Ishikawa (cell line): ENCODE measurements around the gene CHST11.

ENCODE experiments used
- CEBPB ChIP-seq: IDR thresholded peaks from 2 replicates; pipeline ENCODE4 v1.6.1; 2012
- CREB1 ChIP-seq: IDR thresholded peaks from 2 replicates; pipeline ENCODE4 v1.6.1; 2012; ENCODE audit warnings: low read depth
- EGR1 ChIP-seq: IDR thresholded peaks from 2 replicates; pipeline ENCODE4 v1.6.1; 2012
- EP300 ChIP-seq: IDR thresholded peaks from 2 replicates; pipeline ENCODE4 v1.6.1; 2012; ENCODE audit warnings: borderline replicate concordance
- FOXM1 ChIP-seq: IDR thresholded peaks from 2 replicates; pipeline ENCODE4 v1.6.1; 2012; ENCODE audit warnings: low read depth, borderline replicate concordance
- NFIC ChIP-seq: IDR thresholded peaks from 2 replicates; pipeline ENCODE4 v1.6.1; 2012
- RAD21 ChIP-seq: IDR thresholded peaks from 2 replicates; pipeline ENCODE4 v1.6.1; 2012; ENCODE audit warnings: low read depth
- TAF1 ChIP-seq: IDR thresholded peaks from 2 replicates; pipeline ENCODE4 v1.6.1; 2012; ENCODE audit warnings: low read depth, mild to moderate bottlenecking
- TCF12 ChIP-seq: IDR thresholded peaks from 2 replicates; pipeline ENCODE4 v1.6.1; 2012; ENCODE audit warnings: low read depth
- TEAD4 ChIP-seq: IDR thresholded peaks from 2 replicates; pipeline ENCODE4 v1.6.1; 2012
- YY1 ChIP-seq: IDR thresholded peaks from 2 replicates; pipeline ENCODE4 v1.6.1; 2012; ENCODE audit warnings: low read depth
- ZBTB7A ChIP-seq: IDR thresholded peaks from 2 replicates; pipeline ENCODE4 v1.6.1; 2012; ENCODE audit warnings: low read depth
- TF ChIP-seq, protein P1 (sequence below): IDR thresholded peaks from 2 replicates; pipeline ENCODE4 v1.6.1; 2012; ENCODE audit warnings: low read depth, mild to moderate bottlenecking
- TF ChIP-seq, protein P2 (sequence below): IDR thresholded peaks from 2 replicates; pipeline ENCODE4 v1.6.1; 2012
- TF ChIP-seq, protein P3 (sequence below): IDR thresholded peaks from 2 replicates; pipeline ENCODE4 v1.6.1; 2012

Gene CHST11

DNA sequence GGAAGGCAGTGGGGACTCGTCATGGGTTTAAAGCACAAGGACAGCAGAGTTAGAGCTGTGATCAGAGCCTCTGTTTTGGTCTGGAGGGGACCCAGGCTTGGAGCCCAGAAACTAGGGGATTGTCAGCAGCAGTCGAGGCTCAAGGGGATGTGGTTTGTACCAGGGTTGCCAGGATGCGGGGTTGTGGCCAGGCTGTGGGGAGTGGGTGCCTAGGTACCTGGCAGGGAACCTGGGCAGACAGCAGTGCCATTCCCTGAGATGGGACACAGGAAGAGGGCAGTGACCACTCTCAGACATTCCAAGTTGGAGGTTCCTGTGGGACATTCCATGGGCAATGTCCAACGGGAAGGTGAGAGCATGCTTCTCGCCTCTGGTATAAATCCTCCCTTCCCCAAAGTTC is 279.1 kb downstream of the CHST11 start:
- no peak for TF ChIP-seq EGR1
- TF ChIP-seq NFIC: no peak
- TF ChIP-seq, protein P1, sequence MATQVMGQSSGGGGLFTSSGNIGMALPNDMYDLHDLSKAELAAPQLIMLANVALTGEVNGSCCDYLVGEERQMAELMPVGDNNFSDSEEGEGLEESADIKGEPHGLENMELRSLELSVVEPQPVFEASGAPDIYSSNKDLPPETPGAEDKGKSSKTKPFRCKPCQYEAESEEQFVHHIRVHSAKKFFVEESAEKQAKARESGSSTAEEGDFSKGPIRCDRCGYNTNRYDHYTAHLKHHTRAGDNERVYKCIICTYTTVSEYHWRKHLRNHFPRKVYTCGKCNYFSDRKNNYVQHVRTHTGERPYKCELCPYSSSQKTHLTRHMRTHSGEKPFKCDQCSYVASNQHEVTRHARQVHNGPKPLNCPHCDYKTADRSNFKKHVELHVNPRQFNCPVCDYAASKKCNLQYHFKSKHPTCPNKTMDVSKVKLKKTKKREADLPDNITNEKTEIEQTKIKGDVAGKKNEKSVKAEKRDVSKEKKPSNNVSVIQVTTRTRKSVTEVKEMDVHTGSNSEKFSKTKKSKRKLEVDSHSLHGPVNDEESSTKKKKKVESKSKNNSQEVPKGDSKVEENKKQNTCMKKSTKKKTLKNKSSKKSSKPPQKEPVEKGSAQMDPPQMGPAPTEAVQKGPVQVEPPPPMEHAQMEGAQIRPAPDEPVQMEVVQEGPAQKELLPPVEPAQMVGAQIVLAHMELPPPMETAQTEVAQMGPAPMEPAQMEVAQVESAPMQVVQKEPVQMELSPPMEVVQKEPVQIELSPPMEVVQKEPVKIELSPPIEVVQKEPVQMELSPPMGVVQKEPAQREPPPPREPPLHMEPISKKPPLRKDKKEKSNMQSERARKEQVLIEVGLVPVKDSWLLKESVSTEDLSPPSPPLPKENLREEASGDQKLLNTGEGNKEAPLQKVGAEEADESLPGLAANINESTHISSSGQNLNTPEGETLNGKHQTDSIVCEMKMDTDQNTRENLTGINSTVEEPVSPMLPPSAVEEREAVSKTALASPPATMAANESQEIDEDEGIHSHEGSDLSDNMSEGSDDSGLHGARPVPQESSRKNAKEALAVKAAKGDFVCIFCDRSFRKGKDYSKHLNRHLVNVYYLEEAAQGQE: no peak
- no peak for TF ChIP-seq CEBPB
- no peak for TF ChIP-seq TCF12
- no peak for TF ChIP-seq FOXM1
- TF ChIP-seq CREB1: no peak
- no peak for TF ChIP-seq RAD21
- no peak for TF ChIP-seq ZBTB7A
- no peak for TF ChIP-seq YY1
- no peak for TF ChIP-seq TEAD4
- no peak for TF ChIP-seq EP300
- no peak for TF ChIP-seq TAF1
- TF ChIP-seq, protein P2, sequence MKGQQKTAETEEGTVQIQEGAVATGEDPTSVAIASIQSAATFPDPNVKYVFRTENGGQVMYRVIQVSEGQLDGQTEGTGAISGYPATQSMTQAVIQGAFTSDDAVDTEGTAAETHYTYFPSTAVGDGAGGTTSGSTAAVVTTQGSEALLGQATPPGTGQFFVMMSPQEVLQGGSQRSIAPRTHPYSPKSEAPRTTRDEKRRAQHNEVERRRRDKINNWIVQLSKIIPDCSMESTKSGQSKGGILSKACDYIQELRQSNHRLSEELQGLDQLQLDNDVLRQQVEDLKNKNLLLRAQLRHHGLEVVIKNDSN: no peak
- TF ChIP-seq, protein P3, sequence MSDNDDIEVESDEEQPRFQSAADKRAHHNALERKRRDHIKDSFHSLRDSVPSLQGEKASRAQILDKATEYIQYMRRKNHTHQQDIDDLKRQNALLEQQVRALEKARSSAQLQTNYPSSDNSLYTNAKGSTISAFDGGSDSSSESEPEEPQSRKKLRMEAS: no peak

DNA sequence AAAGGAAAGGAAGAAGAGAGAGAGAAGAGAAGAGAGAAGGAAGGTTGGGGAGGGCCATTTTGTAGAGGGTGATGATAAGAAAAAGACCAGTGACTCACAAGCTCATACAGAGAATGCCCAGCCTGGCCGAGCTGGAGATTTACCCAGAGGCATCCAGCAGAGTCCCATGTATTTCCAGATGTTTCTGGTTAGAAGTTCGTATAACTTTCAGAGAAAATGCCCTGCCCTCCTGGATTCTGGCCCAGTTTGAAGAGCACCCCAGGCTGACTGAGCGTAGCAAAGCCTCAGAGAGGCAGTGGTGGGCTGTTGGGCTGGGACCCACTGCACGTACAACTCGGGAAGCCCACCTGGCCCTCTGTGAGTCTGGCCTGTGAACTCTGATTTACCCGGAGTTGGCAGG is 279.6 kb downstream of the CHST11 start:
- TF ChIP-seq EP300: no peak

DNA sequence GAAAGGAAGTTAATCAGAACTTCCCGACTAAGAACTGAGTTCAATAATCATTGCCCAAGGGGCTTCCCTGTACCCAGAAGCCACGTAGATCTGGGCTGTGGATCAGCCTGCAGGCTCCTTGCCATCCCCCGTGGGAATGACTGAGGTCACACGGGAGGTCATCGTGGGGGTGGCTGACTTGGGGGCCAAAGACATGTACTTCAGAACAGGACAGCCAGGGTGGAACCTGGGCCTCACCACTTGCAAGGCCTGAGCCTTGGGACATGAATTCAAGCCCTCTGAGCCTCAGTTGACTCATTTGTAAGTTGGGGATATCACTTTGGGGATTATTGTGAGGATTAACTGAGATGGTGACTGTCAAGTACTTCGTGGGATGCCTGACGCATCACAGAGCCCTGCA is 280.4 kb downstream of the CHST11 start:
- TF ChIP-seq TCF12: no peak
- TF ChIP-seq, protein P1: no peak
- TF ChIP-seq RAD21: no peak
- TF ChIP-seq, protein P2: no peak
- no peak for TF ChIP-seq TAF1
- TF ChIP-seq EP300: no peak
- TF ChIP-seq FOXM1: no peak
- TF ChIP-seq, protein P3: no peak
- TF ChIP-seq EGR1: no peak

DNA sequence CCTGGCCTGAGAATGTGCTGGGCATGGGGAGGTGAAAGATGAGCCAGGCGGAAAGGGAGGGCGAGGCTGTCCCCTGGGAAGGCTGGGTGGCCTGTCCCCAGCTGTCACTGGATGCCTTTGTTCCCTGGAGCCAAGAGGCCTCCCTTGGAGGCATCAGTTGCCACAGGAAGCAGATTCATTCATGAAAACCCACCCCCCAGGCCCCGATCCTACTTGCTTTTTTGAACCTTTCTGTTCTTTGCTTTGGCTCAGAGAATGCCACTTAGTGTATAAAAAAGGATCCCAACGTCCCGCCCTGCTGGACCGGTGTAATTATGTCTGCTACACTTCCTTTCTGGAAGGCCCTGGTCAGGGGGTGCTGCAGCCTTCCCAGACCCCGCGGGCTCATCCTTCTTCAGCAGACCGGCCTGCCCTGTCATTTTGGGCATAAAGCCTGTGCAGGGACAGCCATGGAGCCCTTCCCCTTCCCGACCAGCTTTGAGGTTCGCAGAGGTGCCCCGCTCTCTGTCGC is 281.1 kb downstream of the CHST11 start:
- no peak for TF ChIP-seq NFIC
- TF ChIP-seq TAF1: no peak
- TF ChIP-seq FOXM1: no peak
- no peak for TF ChIP-seq CEBPB
- TF ChIP-seq TCF12: no peak
- TF ChIP-seq TEAD4: no peak
- no peak for TF ChIP-seq CREB1
- TF ChIP-seq, protein P3: no peak

DNA sequence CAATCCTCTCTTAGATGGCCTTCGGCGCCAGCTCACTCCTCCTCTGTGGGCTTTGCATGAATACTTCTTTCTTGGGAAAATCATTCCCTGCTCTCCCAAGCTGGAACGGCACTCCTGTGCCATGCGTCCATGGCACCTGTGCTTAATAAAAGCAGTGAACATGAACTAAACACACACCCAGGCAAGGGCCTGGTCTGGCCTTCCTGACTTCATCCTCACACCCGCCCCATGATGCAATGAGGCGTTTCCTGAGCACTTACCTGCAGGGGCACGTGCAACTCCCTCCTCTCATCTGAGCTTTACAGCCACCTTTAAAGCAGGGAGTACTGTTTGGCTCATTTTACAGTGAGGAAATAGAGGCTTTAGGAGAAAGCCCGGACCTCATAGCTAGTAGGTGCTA is 281.6 kb downstream of the CHST11 start:
- TF ChIP-seq, protein P3: no peak
- TF ChIP-seq NFIC (no peak), EGR1 (no peak), ZBTB7A (no peak), FOXM1 (no peak), RAD21 (no peak), TCF12 (no peak)
- TF ChIP-seq, protein P1: no peak
